Fibroblast of lung (primary cell): ENCODE data around the gene STKLD1.

ENCODE experiments used
- CTCF ChIP-seq, 2 donors: IDR thresholded peaks in 1 of 2; conservative IDR thresholded peaks in 1 of 2; 1 replicate in 1 of 2; 2 replicates in 1 of 2; pipeline ENCODE4 v1.5.1; 2011 to 2012; ENCODE audit warnings: low read length in 2 of 2, control low read depth in 1 of 2, inconsistent platforms in 1 of 2, low read depth in 1 of 2, mild to moderate bottlenecking in 1 of 2
- EZH2 ChIP-seq: IDR thresholded peaks from 2 replicates; pipeline ENCODE4 v1.5.1; 2012; ENCODE audit warnings: low read length, control low read depth, mild to moderate bottlenecking; ENCODE audit errors: missing control alignments

DNA sequence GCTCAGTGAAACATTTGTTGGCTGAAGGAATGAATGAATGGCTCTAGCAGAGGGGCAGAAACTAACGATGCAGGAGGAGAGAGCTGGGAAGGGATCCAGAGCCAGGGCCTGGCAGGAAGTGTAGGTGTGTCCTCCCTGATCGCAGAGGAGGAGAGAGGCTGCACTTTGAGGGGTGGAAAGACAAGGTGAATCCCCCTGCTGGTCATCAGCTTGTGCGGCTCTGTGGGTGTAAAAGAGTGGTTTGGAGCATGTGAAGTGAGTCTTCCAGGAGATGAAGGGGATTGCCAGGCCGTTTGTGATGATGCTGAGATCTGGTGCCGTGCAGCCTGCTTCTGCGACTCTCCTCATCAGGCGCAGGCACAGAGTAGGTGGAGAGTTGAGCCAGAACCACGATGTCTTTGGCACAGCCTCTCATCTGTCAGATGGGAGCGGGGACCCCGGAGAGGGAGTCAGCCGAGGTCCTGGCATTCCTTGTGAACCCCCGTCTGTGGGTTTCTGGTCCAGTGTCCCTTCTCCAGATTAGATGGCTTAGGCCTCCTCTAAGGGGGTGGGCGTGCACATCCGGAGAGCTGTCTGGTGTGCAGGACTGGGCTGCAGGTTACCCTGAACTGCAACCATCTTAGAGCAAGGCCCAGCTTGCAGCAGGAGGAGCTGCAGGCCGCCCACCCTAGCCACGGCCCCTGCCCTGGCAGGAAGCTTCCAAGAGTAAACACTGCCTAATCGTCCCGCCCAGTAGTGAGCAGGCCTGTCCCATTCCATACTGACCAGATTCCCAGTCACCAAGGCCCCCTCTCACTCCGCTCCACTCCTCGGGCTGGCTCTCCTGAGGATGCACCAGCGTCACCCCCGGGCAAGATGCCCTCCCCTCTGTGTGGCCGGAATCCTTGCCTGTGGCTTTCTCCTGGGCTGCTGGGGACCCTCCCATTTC, 45.7 kb downstream of the STKLD1 start, which contains the start of gene ADAMTS13:
- TF ChIP-seq CTCF (conservative IDR thresholded peaks at IDR 0.05 in 1 of 2, IDR thresholded peaks at IDR 0.05 in 1 of 2; ENCODE audit: low read depth in 1 of 2, low read length in 2 of 2) (no peak), EZH2 (no peak)
